ENCODE results near the gene TYRP1.

Gene TYRP1

GRCh38 chr9:12730927-12731326 is 37.7 kb downstream of the TYRP1 start:
- DNase-seq (ENCODE audit: low spot score), result no peak

- no peak for DNase-seq (ENCODE audit: low spot score)
Measured at GRCh38 chr9:12732971-12733370, 39.8 kb downstream of the TYRP1 start.

- no peak for DNase-seq (ENCODE audit: low spot score)
Measured at GRCh38 chr9:12735665-12736064, 42.5 kb downstream of the TYRP1 start.

GRCh38 chr9:12737871-12738270 is 44.7 kb downstream of the TYRP1 start:
- no peak for DNase-seq (ENCODE audit: low spot score)

GRCh38 chr9:12739014-12739652 is 45.9 kb downstream of the TYRP1 start:
- no peak for DNase-seq (ENCODE audit: low spot score)

- no peak for DNase-seq (ENCODE audit: low spot score)
Measured at GRCh38 chr9:12740845-12741244, 47.7 kb downstream of the TYRP1 start.

GRCh38 chr9:12748016-12748415 is 54.8 kb downstream of the TYRP1 start:
- DNase-seq (ENCODE audit: low spot score), result no peak

GRCh38 chr9:12748954-12749353 is 55.8 kb downstream of the TYRP1 start:
- DNase-seq (ENCODE audit: low spot score), result no peak

GRCh38 chr9:12753931-12754330 is 60.7 kb downstream of the TYRP1 start:
- no peak for DNase-seq (ENCODE audit: low spot score)

- no peak for DNase-seq (ENCODE audit: low spot score)
Measured at GRCh38 chr9:12759761-12760160, 66.6 kb downstream of the TYRP1 start.

Measured in HuH-7 (cell line).